Measurements from ENCODE around the gene KRTAP19-4.
"Not testable (repeated sequence)": the region's sequence is repeated elsewhere in the genome, so short reads cannot be mapped to it uniquely, and the experiment has no call there.

KRTAP19-4 gene, protein sequence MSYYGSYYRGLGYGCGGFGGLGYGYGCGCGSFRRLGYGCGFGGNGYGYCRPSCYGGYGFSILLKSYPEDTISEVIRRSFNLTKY

GRCh38 chr21:30497065-30497464 is at the start of gene KRTAP19-4:
Gene KRTAP19-4 (minus strand): TSS chr21:30497165. CDS start chr21:30497110, 55 bp downstream.
- Histone ChIP-seq H3K27ac (no peak within 1 kb of the TSS), H3K9ac (ENCODE audit: insufficient read length) (no peak within 1 kb of the TSS), H3K36me3 (ENCODE audit: insufficient read depth, low read length) (no peaks in the 10 kb centered on the region), H3K9me3 (ENCODE audit: low read depth, low read length) (no peaks in the 10 kb centered on the region), H3K4me3 (no peak within 1 kb of the TSS)
- DNase-seq (ENCODE audit: low read depth, low spot score): no peak
- TF ChIP-seq POLR2AphosphoS5 (IDR thresholded peaks at IDR 0.05; ENCODE audit: borderline replicate concordance, low read depth, low read length) (no peak), FOXP2 (optimal IDR thresholded peaks at IDR 0.05; ENCODE audit: control extremely low read depth, extremely low read length, insufficient read depth) (no peak), EZH2 (IDR thresholded peaks at IDR 0.05) (no peak)

- Histone ChIP-seq H3K9ac (ENCODE audit: insufficient read length) (no peak within 1 kb of the TSS), H3K36me3 (ENCODE audit: insufficient read depth, low read length) (no peaks in the 10 kb centered on the region), H3K27ac (no peak within 1 kb of the TSS), H3K4me3 (no peak within 1 kb of the TSS), H3K9me3 (ENCODE audit: low read depth, low read length) (no peaks in the 10 kb centered on the region)
- DNase-seq (ENCODE audit: low read depth, low spot score): no peak
- no peak for TF ChIP-seq FOXP2 (optimal IDR thresholded peaks at IDR 0.05; ENCODE audit: control extremely low read depth, extremely low read length, insufficient read depth)
- TF ChIP-seq POLR2AphosphoS5 (IDR thresholded peaks at IDR 0.05; ENCODE audit: borderline replicate concordance, low read depth, low read length): no peak
- TF ChIP-seq EZH2 (IDR thresholded peaks at IDR 0.05): no peak
These were observed 44.8 kb upstream of the KRTAP19-4 start, which contains the start of gene KRTAP19-6 for GRCh38 chr21:30541764-30542163. Gene KRTAP19-6 (minus strand): TSS chr21:30541864. CDS start chr21:30541833, 31 bp downstream.

GRCh38 chr21:30518876-30519275 is 21.9 kb upstream of the KRTAP19-4 start:
- H3K4me3 ChIP-seq: no peak overlapping the region
- no peaks in the 10 kb centered on the region for H3K36me3 ChIP-seq (ENCODE audit: insufficient read depth, low read length)
- H3K9ac ChIP-seq (ENCODE audit: insufficient read length): no peak overlapping the region
- no peak for TF ChIP-seq POLR2AphosphoS5 (IDR thresholded peaks at IDR 0.05; ENCODE audit: borderline replicate concordance, low read depth, low read length)
- TF ChIP-seq EZH2 (IDR thresholded peaks at IDR 0.05): no peak
- no peak for TF ChIP-seq FOXP2 (optimal IDR thresholded peaks at IDR 0.05; ENCODE audit: control extremely low read depth, extremely low read length, insufficient read depth)
- no peak overlapping the region for H3K27ac ChIP-seq
- DNase-seq (ENCODE audit: low read depth, low spot score): no peak
- H3K9me3 ChIP-seq (ENCODE audit: low read depth, low read length): no peaks in the 10 kb centered on the region

DNA sequence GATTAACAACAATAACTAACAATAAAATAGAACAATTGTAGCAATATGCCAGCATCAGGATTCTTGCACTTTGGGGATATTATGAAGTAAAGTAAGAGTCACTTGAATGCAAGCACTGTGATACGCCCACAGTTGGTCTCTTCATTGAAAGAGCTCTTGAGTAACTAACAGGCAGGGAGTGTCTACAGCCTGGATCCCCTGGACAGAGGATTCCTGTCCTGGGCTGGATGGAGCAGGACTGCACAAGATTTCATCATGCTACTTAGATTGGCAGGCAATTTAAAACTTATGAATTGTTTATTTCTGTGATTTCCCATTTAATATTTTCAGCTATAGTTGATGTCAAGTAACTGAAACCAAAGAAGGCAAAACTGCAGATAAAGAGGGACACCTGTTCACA is 18.7 kb upstream of the KRTAP19-4 start:
- Histone ChIP-seq H3K9me3 (ENCODE audit: low read depth, low read length) (no peaks in the 10 kb centered on the region), H3K27ac (no peak overlapping the region), H3K4me3 (no peak overlapping the region), H3K36me3 (ENCODE audit: insufficient read depth, low read length) (no peaks in the 10 kb centered on the region), H3K9ac (ENCODE audit: insufficient read length) (no peak overlapping the region)
- DNase-seq (ENCODE audit: low read depth, low spot score): no peak
- TF ChIP-seq FOXP2 (optimal IDR thresholded peaks at IDR 0.05; ENCODE audit: control extremely low read depth, extremely low read length, insufficient read depth) (no peak), POLR2AphosphoS5 (IDR thresholded peaks at IDR 0.05; ENCODE audit: borderline replicate concordance, low read depth, low read length) (no peak), EZH2 (IDR thresholded peaks at IDR 0.05) (no peak)

DNA sequence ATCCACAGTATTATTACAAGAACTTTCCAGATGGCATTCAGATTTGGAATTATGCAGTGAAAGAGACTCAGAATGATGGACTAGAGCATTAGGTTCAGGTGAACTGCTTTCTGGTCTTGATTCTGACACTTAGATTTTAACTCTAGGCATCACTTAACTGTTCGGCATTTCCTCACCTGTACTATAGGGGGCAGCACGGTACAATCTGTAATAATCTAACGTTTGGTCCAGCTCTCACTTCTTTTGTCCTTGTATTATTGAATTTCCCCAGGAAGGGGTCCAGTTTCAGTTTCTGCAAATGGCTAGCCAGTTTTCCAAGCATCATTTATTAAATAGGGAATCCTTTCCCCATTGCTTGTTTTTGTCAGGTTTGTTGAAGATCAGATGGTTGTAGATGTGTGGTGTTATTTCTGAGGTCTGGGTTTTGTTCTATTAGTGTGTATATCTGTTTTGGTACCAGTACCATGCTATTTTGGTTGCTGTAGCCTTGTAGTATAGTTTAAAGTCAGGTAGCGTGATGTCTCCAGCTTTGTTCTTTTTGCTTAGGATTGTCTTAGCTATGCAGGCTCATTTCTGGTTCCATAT is 8.7 kb upstream of the KRTAP19-4 start:
- H3K9me3 ChIP-seq (ENCODE audit: low read depth, low read length); DNase-seq (ENCODE audit: low read depth, low spot score); H3K9ac ChIP-seq (ENCODE audit: insufficient read length); H3K27ac ChIP-seq; H3K36me3 ChIP-seq (ENCODE audit: insufficient read depth, low read length); H3K4me3 ChIP-seq: not testable (repeated sequence)

DNA sequence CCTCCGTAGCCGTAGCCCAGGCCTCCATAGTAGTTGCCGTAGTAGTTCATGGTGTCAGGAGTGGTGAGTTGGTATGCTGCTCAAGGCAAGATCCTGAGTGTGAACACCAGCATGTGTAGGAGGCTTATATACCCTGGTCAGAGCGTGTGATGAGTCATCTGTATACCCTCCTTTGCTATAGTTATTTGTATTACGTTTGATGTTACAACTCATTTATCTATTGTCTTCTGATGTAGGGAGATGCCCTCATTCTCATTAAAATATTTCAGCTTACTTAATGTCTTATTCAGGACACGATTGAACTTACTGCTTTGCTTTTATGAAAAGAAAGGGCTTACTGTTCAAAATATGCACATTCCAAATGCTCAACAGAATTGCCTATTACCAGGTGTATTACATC is 5.1 kb upstream of the KRTAP19-4 start, which contains the start of gene KRTAP19-5:
TSS of gene KRTAP19-5 (minus strand) at position 101 of the 400 bp plus-strand sequence. CDS start at position 50, 51 bp downstream.
- Histone ChIP-seq H3K9me3 (ENCODE audit: low read depth, low read length) (no peaks in the 10 kb centered on the region), H3K4me3 (no peak within 1 kb of the TSS), H3K27ac (no peak within 1 kb of the TSS), H3K9ac (ENCODE audit: insufficient read length) (no peak within 1 kb of the TSS), H3K36me3 (ENCODE audit: insufficient read depth, low read length) (no peaks in the 10 kb centered on the region)
- no peak for DNase-seq (ENCODE audit: low read depth, low spot score)
- TF ChIP-seq EZH2 (IDR thresholded peaks at IDR 0.05) (no peak), POLR2AphosphoS5 (IDR thresholded peaks at IDR 0.05; ENCODE audit: borderline replicate concordance, low read depth, low read length) (no peak), FOXP2 (optimal IDR thresholded peaks at IDR 0.05; ENCODE audit: control extremely low read depth, extremely low read length, insufficient read depth) (no peak)

- TF ChIP-seq EZH2 (IDR thresholded peaks at IDR 0.05) (no peak), FOXP2 (optimal IDR thresholded peaks at IDR 0.05; ENCODE audit: control extremely low read depth, extremely low read length, insufficient read depth) (no peak)
- no peak for DNase-seq (ENCODE audit: low read depth, low spot score)
- Histone ChIP-seq H3K27ac (no peak within 1 kb of the TSS), H3K36me3 (ENCODE audit: insufficient read depth, low read length) (no peaks in the 10 kb centered on the region), H3K4me3 (no peak within 1 kb of the TSS), H3K9me3 (ENCODE audit: low read depth, low read length) (no peaks in the 10 kb centered on the region), H3K9ac (ENCODE audit: insufficient read length) (no peak within 1 kb of the TSS)
These were observed 5.0 kb downstream of the KRTAP19-4 start, which contains the start of gene KRTAP19-3 for GRCh38 chr21:30491963-30492428. Gene KRTAP19-3 (minus strand): TSS chr21:30492013. CDS start chr21:30491957, 56 bp downstream.

DNA sequence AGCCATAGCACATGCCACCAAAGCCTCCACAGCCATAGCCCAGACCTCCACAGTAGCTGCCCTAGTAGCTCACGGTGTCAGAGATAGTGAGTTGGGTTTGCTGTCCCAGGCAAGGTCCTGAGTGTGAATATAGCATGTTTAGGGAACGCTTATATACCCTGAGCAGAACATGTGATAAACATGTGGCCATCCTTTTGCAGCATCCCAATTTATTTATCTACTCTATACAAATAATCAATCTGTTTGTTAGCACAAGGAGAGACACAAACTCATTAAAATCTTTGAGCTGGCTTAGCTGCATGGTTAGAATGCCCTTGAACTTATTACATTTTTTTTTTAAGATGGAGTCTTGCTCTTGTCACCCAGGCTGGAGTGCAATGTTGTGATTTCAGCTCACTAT is 9.6 kb downstream of the KRTAP19-4 start, which contains the start of gene KRTAP19-2:
TSS of gene KRTAP19-2 (minus strand) at position 101 of the 400 bp plus-strand sequence. CDS start at position 13, 88 bp downstream.
- Histone ChIP-seq H3K9ac (ENCODE audit: insufficient read length) (no peak within 1 kb of the TSS), H3K9me3 (ENCODE audit: low read depth, low read length) (no peaks in the 10 kb centered on the region), H3K36me3 (ENCODE audit: insufficient read depth, low read length) (no peaks in the 10 kb centered on the region), H3K4me3 (no peak within 1 kb of the TSS), H3K27ac (no peak within 1 kb of the TSS)
- no peak for TF ChIP-seq POLR2AphosphoS5 (IDR thresholded peaks at IDR 0.05; ENCODE audit: borderline replicate concordance, low read depth, low read length)
- no peak for TF ChIP-seq EZH2 (IDR thresholded peaks at IDR 0.05)
- TF ChIP-seq FOXP2 (optimal IDR thresholded peaks at IDR 0.05; ENCODE audit: control extremely low read depth, extremely low read length, insufficient read depth): no peak
- no peak for DNase-seq (ENCODE audit: low read depth, low spot score)

Measured in SK-N-MC (cell line).